GM18867 (cell line): Measurements from ENCODE around the gene C2orf78.
A peak's percentile ranks its signal among the peaks of the same experiment; 100 is the strongest.
"Not testable (repeated sequence)": the region's sequence is repeated elsewhere in the genome, so short reads cannot be mapped to it uniquely, and the experiment has no call there.

Experiments used
- ATAC-seq: cut with Tn5 transposase; IDR thresholded peaks from one replicate; pipeline ENCODE4 v1.9.1; 2021; ENCODE audit warnings: mild to moderate bottlenecking, moderate library complexity; ENCODE audit not compliant: unreplicated experiment

The C2orf78 gene

DNA sequence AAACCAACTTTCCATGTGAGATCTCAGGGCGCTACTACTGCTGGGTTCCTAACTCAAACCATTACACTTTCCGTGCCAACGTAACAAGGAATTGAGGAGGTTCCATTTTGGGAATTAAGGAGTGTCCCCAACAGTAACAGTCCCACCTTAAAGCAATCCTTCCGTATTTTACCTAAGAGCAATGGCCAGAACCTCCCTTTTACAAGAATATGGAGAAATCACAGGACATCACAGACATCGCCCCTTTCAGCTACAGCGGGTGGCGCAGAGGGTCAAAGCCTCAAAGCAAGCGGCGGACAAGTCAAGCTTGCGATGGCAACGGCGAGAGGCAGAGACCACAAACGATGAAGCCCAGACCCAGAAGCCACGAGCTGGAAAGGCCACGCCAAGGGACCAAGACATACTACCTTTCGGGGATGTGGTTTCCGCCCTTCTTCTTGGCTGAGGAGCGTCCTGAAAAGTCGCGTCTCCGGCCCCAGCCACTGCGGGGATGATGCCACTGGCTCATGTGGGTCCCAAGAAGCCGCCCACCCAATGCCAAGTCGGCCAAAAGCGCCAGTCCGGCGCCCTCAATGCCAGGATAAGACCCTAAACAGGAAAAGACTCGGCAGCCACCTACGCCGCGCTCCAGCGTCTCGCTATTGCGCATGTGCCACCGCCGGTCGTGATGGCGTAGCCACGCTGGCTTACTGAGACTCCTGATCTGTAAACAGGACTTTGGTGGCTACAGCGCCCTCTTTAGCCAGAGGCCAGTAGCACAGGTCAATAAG is 4.3 kb upstream of the C2orf78 start, which contains the start of gene DUSP11:
Gene DUSP11 (minus strand): TSS at position 637 of the 770 bp plus-strand sequence. CDS start 129 bp downstream, at position 508.
- ATAC-seq = peak; percentile 99

GRCh38 chr2:73780237-73780582 is 3.8 kb upstream of the C2orf78 start:
- ATAC-seq = no peak

GRCh38 chr2:73783402-73783801 is 581 bp upstream of the C2orf78 start:
- not testable (repeated sequence) for ATAC-seq

DNA sequence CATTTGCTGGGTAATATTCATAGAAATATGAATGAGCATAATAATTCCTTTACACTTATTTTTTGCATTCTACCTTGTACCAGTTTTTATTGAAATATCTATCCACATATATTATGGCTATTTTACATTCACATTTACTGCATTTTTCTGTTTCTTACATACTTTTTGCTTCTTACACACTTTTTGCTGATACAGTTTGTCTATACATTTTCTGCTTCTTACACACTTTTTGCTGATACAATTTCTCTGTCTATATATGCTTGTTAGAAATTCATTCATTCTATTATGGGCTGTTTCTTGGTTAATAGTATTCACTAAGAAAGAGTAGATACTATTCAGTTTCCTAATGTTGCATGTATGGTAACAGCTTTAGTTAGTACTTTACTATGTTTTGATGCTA is 27.9 kb downstream of the C2orf78 start:
- ATAC-seq = no peak

GRCh38 chr2:73812635-73813034 is 28.7 kb downstream of the C2orf78 start:
- no peak for ATAC-seq

- no peak for ATAC-seq
Observed at GRCh38 chr2:73818296-73818695, 34.3 kb downstream of the C2orf78 start.

- ATAC-seq = peak; percentile 63
Observed at GRCh38 chr2:73821227-73821626, 37.2 kb downstream of the C2orf78 start.

- ATAC-seq = no peak
Observed at GRCh38 chr2:73821669-73822068, 37.7 kb downstream of the C2orf78 start.

- peak; percentile 72 for ATAC-seq
Observed at GRCh38 chr2:73822276-73822675, 38.3 kb downstream of the C2orf78 start.

GRCh38 chr2:73822991-73823390 is 39.0 kb downstream of the C2orf78 start:
- ATAC-seq = no peak

DNA sequence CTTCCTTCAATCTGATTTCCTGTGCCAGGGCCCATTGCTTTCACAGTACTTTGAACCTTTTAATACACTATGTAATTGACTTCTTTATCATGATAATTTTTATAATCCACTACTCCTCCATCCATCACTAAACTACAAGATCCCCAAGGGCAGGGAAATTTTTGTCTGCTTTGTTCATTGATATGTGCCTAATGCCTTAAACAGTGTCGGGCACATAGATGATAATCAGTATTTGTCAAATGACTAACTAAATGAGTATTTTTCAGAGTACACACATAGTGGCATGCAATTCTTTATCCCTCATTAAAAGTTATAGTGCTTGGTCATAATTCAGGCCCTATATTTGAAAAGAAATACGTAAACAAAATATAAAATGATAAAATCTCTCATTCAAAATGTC is 39.4 kb downstream of the C2orf78 start:
- no peak for ATAC-seq

DNA sequence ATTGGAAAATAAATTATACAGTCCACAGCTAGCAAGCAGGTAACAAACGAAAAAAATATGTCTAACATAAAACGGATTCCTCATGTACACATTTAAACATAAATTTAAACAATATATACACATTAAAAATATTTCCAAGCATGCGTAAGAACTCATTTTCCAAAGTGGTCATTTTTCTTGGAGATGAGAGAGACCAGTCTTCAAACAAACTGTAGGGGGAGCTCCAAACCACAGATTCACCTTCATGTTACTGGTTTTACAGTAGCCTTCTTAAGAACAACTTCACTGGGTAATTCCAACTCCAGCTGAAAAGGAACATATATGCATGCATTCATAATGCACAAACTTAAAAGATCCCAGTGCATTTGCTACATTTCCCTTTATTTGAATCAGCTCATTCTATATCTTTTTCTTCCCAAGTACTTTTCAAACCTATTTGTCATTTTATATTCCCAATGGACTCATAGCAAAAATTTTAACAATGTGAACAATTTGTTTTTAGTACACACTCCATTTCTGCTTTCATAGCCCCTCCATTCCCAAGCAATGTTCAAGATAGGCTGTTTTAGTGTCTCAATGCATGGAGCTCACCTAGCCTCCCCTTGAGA is 40.0 kb downstream of the C2orf78 start:
- no peak for ATAC-seq

DNA sequence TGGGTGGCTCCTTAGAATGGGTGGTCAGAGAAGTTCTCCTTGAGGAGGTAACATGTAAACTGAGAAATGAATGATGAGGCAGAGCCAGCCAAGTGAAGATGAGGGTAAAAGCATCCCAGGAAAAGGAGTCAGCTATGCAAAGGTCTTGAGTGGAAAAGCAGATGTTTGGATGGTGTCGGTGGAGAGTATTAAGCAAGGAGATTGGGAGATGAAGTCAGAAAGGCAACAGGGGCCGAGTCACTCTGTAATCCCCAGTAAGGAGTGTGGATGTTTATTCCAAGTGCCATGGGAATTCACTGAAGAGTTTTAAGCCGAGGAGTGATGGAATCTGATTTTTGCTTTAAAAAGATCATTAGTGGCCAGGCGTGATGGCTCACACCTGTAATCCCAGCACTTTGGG is 41.4 kb downstream of the C2orf78 start:
- no peak for ATAC-seq

DNA sequence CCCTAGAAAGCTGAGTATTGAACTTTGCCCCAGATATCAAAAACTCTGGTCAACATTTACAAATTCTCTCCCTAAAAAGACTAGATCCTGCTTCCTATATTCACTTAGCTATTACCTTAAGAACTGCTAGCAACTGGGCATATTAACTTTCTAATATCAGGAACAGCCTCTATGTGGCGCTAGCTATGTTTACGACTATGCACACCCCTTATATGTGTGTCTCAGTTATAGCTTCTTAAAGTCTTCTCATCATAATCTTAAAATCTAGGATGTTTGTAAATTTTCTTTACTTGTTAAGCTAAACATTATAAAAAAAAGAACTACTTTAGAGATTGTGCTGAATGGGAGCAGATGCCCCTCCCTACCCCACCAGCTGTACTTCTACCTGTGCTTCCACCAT is 43.0 kb downstream of the C2orf78 start:
- ATAC-seq = no peak

- ATAC-seq = no peak
Observed at GRCh38 chr2:73827660-73828388, 43.8 kb downstream of the C2orf78 start.

GRCh38 chr2:73828389-73828817 is 44.4 kb downstream of the C2orf78 start:
- ATAC-seq = no peak

- ATAC-seq = peak; percentile 80
Observed at GRCh38 chr2:73828818-73829570, 45.0 kb downstream of the C2orf78 start, which contains the start of gene STAMBP. Gene STAMBP (plus strand): TSS chr2:73828961. CDS start chr2:73830857, 1,896 bp downstream.

DNA sequence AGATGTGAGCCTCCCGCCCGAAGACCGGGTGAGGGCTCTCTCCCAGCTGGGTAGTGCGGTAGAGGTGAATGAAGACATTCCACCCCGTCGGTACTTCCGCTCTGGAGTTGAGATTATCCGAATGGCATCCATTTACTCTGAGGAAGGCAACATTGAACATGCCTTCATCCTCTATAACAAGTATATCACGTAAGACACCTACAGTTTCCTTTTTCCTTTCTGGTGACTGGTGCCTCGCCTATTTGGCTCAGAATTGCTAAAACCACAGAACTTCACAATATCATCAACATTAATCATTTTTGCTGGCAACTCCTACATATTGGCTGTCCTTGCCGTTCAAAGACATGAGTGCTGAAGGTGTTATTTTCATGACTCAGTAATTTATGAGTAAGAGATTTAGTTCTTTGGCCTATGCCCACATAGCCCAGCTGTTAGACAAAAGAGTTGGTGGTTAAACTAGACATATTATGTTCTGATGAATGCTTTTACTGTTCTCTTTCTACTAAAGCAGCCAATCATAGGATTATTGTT is 47.0 kb downstream of the C2orf78 start:
- no peak for ATAC-seq

DNA sequence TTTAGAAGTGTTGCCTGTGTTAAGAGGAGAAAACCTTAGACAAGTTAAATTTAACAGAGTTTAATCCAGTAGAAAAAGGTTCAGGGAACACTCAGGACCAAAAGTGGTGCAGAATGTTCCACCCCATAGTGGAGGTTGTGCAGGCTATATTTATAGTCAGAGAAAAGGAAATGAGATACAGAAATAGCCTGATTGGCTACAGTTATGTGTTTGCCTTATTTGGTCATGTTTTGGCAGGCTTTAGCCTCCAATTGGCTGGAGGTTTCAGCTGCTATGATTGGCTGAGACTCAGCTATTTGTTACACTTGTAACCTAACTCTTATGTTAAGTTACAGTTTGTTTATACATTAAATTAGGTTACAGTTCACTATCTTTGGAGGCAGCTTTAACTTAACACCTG is 48.9 kb downstream of the C2orf78 start:
- ATAC-seq = no peak

DNA sequence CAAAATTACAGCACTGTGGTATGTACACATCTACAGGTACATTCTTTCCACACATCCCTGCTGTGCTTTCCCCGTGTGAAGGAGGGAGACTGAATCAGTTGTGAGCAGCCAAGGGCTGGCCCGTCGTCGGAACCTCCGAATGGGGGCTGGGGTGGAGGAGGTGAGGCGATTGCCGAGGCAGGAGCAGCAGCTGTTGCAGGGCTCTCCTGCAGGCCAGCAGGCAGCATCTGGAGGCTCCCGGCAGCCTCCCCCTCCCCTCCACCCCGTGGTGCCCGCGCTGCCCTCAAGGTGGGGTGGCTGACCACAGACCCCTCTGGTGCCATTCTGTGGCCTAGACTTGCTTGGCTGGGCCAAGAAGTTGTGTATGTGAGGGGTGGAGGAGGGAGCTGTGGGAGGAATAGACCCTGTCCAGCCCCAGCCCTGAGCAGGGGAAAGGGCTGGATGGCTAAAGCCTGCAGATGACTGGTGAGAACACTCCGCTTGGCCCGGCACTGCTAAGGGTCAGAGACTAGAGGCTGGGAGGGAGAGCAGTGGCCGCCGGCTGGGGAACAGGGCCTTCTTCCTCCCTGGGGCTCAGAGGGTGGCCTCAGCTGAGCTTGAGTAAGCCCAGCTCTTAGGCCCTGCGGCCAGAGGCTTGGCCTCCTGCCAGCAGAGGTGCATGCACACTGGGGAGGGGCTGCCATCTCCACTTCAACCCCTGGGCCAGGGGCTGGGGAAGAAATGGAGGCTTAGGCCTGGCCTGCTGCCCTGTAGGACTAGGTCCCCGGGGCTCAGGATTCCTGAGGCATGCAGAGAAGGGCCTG is 52.4 kb downstream of the C2orf78 start:
- ATAC-seq = no peak
